Activated T-cell treated with anti-CD3 and anti-CD28 coated beads, Interleukin-2, amount 50 U/mL, for 48 hours (primary cell): ENCODE measurements around the gene PWWP2B.

ENCODE experiments used
- DNase-seq, 2 experiments: peaks; one replicate each; pipeline ENCODE4 v3.0.0-alpha.2; 2020

PWWP2B gene

GRCh38 chr10:132420469-132420980 lies 23.5 kb downstream of the PWWP2B start:
- peak in 1 of 2 experiments; percentile 31 for DNase-seq

DNA sequence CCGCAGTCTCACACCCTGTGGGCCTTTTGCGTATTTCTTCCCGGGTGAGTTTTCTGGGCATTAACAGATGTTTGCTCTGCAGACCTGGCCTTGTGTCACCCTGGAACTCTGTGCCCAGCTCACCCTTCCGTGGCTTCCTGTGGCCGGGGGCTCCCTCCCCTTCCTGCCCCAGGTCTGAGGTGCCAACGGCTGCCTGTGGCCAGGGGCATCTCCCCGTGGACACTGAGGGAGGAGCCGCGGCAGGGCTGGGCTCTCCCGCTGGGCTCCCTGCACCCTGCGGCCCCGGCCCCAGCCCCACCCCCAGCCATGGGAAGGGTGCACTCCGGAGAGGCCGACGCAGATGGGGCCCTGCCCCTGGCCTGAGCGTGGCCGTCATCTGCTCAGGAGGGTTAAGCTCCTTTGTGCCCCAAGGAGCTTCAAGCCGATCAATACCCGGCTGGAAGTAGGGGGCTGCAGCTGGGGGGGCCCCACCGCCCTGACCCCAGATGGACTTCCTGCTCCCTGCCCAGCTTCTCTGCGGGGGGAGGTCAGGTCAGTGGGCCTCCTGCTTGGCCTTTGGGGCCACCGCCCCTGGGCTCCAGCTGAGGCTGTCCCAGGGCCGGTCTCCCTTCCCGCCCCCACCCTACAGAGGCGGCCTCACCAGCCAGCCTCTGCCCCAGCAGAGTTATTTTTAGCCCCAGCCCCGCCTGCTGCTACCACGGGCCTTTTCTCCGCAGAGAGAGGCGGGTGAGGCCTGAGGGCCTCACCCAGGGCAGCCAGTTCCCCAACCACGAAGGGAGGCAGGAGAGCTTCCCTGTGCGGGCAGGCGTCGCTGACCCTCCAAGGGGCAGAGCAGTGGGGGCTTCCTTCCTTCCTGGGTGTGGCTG lies 24.2 kb downstream of the PWWP2B start:
- DNase-seq, result peak; percentile 50 to 51

DNA sequence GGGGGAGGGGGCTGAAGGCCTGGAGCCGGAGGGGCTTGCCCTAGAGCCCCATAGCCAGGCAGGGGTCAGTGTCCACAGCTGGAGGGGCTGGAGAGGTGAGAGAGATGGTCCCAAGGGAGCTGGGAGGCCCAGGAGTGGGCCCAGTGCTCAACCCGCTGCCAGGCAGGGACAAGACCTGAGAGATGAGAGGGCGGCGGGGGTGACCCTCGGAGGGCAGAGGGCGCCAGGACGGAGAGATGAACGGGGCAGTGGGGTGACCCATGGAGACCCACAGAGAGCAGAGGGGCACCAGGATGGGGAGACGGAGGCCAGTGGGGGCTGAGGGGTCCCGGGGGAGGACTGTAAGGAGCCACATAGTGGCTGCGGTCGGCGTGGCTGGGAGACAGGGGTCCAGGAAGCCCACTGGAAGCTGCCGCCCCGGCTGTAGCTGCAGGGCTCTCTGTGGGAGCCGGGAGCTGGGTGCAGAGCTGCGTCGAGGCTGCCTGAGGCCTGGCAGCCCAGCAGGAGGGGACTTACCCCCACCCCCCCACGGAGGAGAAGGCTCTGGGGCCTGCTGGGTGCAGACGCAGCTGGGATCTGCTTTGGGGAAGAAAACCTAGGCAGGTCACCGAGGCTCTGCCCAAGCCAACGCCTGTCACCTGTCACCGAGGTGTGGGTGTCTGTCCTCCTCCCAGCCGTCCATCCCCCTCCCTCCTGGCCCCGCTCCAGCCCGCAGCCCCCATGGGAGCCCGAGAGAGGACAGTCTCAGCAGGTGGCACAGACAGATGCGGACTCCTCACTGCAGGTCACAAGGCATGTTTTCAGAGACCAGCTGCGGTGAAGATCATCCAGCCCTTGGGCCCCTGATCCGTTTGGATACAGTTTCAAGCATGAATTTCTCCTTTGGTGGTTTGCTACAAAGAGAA lies 25.1 kb downstream of the PWWP2B start:
- no peak for DNase-seq

- DNase-seq, result no peak
Observed at GRCh38 chr10:132422903-132423825, 26.2 kb downstream of the PWWP2B start.

GRCh38 chr10:132423966-132424861 lies 27.2 kb downstream of the PWWP2B start:
- DNase-seq, result no peak

- no peak for DNase-seq
Observed at GRCh38 chr10:132425029-132425756, 28.2 kb downstream of the PWWP2B start.

DNA sequence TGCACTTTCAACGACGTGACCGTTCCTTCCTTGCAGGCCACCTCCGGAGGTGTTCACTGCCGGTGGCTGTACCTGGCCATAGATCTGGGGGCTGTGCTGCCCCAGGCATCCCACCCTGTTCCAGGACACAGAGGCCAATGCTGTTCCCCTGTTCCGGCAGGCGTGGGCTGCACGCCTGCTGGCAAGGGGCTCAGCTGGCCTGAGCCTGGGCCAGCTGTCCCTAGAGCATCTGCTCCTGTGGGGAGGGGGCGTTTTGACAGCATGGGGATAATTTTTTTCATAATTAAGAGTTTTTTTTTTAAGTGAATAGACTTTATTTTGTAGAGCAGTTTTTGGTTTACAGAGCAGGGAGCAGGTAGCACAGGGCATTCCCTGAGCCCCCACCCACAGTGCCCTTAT lies 28.8 kb downstream of the PWWP2B start:
- no peak for DNase-seq

GRCh38 chr10:132427006-132427771 lies 30.2 kb downstream of the PWWP2B start:
- DNase-seq, result no peak

DNA sequence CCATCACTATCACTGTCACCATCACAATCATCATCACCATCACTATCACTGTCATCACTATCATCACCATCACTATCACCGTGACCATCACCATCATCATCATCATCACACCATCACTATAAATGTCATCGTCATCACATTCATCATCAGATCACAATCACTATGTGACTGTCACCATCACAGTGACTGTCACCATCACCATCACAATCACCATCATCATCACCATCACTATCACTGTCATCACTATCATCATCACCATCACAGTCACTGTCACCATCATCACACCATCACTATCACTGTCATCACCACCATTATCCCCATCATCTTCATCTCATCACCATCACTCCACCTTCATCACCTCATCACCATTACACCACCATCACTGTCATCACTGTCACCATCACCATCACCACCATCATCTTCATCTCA lies 31.0 kb downstream of the PWWP2B start:
- no peak for DNase-seq

DNA sequence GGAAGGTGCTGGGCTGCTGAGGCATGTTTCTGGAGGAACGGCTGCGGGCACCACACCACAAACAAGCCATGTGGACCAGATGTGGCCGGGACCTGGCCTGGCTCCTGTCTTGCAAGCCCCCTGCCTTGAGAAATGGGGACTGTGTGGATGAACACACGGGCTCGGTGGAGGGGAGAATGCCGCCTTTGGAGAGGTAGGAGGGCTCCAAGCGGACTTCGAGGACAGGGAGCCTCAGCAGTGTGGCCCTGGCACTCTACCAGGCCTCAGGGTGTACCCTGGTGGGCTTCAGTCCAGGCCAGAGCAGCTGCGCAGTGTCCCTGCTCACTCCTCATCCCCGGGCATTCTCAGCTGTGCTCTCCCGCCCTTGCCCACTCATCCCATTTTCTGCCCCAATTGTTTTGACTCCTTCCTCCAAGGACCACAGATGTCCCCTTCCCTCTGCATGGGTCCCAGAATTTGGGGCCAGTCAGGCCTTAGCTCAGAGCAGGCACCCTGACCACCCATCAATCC lies 31.5 kb downstream of the PWWP2B start:
- no peak for DNase-seq

DNA sequence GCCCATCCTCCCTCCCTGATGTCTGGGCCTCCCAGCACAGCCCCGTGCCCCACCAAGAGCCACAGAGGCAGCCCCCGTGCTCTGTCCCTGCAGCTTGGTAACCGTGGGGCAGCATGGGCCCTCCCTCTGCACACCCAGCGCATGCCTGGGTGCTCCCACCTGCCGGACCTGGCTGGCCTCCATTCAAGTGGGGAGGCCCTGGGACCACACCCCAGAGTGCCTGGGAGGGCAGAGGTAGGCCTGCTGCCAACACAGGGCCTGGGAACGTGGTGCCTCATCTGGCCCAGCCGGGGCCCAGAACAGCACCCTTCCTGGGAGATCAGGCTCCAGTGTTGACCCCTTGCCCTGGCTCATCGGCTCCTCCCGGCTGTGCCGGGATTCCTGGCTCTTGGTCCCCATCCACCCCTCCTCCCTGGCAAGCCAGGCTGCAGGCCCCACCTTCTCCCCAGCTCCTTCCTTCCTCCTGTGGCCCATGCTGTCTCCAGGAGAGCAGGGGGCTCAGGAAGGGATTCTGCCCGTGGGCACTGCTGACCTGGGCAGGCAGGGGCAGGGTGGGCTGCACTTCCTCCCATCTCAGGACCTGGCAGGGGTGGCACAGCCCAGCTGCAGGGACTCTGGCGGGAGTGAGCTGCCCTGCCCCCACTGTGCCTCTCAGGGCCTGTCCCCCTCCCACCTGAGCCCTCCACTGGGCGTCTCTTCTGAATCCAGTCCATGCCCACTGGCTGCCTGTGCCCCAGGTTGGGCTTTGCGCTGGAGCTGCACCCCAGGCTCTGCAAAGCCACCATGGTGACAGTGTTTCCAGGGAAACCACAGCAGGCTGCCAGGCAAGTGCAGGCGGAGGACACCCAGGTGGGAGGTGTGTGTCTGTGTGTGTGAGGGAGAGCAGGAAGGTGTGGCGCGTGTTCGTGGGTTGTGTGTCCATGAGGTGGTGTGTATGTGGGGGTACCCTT lies 32.6 kb downstream of the PWWP2B start:
- DNase-seq, result no peak

DNA sequence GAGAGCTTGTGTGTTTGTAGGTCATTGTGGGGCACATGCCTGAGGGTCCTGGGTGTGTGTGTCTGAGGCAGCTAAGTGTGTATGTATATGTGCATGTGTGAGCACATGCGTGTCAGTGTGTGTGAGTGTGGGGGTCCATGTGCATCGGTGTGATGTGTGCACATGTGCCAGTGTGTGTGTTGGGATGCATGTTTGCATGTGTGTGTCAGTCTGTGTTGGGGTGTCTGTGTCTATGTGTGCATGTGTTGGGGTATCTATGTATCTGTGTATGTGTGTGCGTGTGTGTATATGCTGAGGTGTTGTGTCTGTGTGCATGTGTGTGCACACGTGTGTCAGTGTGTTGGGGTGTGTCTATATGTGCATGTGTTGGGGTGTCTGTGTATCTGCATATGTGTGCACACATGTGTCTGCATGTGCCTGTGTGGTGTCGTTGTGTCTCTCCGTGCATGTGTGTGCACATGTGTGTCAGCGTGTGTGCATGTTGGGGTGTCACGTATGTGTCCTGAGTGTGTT lies 33.3 kb downstream of the PWWP2B start:
- DNase-seq, result no peak

DNA sequence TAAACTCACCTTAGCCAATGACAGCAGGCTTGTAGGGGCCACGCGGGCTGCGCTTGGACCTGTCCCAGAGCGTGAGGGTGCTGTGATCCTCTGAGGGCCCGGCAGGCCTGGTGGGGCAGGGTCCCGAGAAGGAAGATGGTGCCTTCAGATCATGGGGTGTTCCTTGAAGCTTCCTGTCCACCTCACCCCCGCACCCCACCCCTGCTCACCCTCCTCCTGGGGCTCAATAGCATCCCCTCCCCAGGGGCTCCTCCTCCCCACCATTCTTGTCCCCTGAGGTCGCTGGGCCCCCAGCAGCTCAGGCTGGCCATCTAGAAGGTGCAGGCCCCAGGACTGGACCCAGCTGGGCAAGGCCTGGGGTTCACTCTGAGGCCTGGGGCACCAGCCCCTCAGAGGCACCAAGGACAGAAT lies 33.9 kb downstream of the PWWP2B start:
- DNase-seq, result no peak

- no peak for DNase-seq
Observed at GRCh38 chr10:132431537-132432175, 34.7 kb downstream of the PWWP2B start.

GRCh38 chr10:132432176-132432540 lies 35.2 kb downstream of the PWWP2B start:
- no peak for DNase-seq

- DNase-seq, result no peak
Observed at GRCh38 chr10:132433671-132434340, 36.8 kb downstream of the PWWP2B start.

GRCh38 chr10:132434405-132435005 lies 37.5 kb downstream of the PWWP2B start:
- peak; percentile 74 to 78 for DNase-seq
